ENCODE measurements around the gene UBR3.

DNA sequence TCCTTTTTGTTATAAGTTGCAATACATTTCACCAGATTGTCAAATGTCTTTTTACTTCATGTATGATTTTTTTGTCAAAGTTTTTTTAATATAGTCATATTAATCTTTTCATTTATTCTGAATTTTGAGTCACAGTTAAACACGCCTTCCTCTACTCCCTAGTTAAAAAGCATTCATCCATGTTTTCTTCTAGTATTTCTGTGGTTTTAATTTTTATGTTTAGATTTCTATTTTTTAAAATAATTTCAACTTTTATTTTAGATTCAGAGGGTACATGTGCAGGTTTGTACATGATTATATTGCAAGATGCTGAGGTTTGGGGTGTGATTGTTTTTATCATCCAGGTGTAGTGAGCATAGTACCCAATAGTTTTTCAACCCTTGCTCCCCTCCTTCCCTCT lies 204.0 kb downstream of the UBR3 start:
- TF ChIP-seq CTCF (tag by site-specific recombination; IDR thresholded peaks at IDR 0.05), result no peak
- TF ChIP-seq ZBTB7A (tag by site-specific recombination; IDR thresholded peaks at IDR 0.05; ENCODE audit: low read depth), result no peak
- TF ChIP-seq, protein P1, sequence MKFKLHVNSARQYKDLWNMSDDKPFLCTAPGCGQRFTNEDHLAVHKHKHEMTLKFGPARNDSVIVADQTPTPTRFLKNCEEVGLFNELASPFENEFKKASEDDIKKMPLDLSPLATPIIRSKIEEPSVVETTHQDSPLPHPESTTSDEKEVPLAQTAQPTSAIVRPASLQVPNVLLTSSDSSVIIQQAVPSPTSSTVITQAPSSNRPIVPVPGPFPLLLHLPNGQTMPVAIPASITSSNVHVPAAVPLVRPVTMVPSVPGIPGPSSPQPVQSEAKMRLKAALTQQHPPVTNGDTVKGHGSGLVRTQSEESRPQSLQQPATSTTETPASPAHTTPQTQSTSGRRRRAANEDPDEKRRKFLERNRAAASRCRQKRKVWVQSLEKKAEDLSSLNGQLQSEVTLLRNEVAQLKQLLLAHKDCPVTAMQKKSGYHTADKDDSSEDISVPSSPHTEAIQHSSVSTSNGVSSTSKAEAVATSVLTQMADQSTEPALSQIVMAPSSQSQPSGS (tag by site-specific recombination; IDR thresholded peaks at IDR 0.05; ENCODE audit: low read depth), result no peak
- TF ChIP-seq ZBTB21 (tag by site-specific recombination; IDR thresholded peaks at IDR 0.05), result no peak
